ENCODE data around the gene GTF3C2. TPM values are rescaled to one million over a fixed set of nuclear protein-coding genes. Genes with fewer than 3 reads are reported as not detected.

The GTF3C2 gene
- total and polyA plus RNA-seq, 9 of the 15 experiments (the other 6 are each of a cell fraction or from before 2014, with no cell fraction given), result 35.5 to 96.8 (median 53.0) TPM

DNA sequence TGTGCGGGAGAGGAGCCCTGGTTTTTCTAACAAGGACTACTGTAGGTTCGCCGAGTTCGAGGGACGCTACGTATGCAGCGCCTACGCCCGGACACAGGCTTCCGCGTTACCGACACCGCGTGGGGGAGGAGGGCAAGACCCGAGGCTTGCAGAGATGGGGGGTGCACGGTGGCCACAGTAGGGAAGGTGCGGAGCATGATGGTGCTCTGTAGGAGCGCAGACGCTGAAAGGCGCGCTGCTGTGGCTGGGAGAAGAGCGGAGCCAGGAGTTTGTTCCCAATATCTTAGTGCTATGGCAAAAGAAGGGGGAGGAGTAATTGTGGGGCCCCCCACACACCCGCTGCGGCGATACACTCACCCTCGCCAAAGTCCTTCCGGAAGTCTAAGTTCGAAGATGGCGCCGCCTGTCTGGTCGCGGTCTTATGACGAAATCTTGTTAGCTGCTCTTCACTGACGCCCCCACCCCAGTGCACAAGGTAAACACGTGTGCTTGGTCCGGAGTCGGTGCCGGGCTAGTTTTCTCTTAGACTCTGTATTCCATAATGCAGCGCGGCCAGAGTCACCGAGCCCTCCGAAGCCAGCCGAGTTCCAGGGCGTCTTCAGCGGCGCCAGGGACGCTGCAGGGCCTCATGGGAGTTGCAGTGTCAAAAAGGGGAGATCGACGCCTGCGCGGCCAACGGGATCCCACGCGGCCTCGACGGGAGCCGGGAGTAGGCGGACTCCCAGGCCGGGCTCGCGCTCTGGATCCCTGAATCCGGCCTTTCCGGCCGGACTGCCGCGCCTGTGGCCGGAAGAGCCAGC, at the start of gene GTF3C2 (continued):
- TF ChIP-seq, protein P1, sequence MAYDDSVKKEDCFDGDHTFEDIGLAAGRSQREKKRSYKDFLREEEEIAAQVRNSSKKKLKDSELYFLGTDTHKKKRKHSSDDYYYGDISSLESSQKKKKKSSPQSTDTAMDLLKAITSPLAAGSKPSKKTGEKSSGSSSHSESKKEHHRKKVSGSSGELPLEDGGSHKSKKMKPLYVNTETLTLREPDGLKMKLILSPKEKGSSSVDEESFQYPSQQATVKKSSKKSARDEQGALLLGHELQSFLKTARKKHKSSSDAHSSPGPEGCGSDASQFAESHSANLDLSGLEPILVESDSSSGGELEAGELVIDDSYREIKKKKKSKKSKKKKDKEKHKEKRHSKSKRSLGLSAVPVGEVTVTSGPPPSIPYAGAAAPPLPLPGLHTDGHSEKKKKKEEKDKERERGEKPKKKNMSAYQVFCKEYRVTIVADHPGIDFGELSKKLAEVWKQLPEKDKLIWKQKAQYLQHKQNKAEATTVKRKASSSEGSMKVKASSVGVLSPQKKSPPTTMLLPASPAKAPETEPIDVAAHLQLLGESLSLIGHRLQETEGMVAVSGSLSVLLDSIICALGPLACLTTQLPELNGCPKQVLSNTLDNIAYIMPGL (CRISPR knock-in tag; IDR thresholded peaks at IDR 0.05), result no peak
- TF ChIP-seq ZFP1 (CRISPR knock-in tag; IDR thresholded peaks at IDR 0.05) (no peak), CBX2 (IDR thresholded peaks at IDR 0.05; ENCODE audit: insufficient read depth, low read length, poor library complexity, severe bottlenecking) (no peak), MEF2D (tag; conservative IDR thresholded peaks at IDR 0.05; ENCODE audit: low read depth) (no peak), ARNT (IDR thresholded peaks at IDR 0.05) (peak in 1 of 2 experiments; percentile 53; a peak in 2 of 4 replicates), ZNF354B (CRISPR knock-in tag; IDR thresholded peaks at IDR 0.05) (no peak), ZBED1 (IDR thresholded peaks at IDR 0.05) (0 out of 2 replicates have a peak, but pooled peaks have one; percentile 38), HCFC1 (IDR thresholded peaks at IDR 0.05; ENCODE audit: low read depth, low read length) (peak; percentile 89), NBN (IDR thresholded peaks at IDR 0.05; ENCODE audit: low read depth) (peak; percentile 56), KDM2B (CRISPR knock-in tag; IDR thresholded peaks at IDR 0.05) (no peak), ZNF551 (CRISPR knock-in tag; IDR thresholded peaks at IDR 0.05) (no peak), MIER1 (IDR thresholded peaks at IDR 0.05; ENCODE audit: low read depth) (no peak), ZNF121 (CRISPR knock-in tag; conservative IDR thresholded peaks at IDR 0.05) (no peak), MAZ (CRISPR knock-in tag; conservative IDR thresholded peaks at IDR 0.05 in 1 of 2, IDR thresholded peaks at IDR 0.05 in 1 of 2) (peak; percentile 95 to 99)
- TF ChIP-seq, protein P2, sequence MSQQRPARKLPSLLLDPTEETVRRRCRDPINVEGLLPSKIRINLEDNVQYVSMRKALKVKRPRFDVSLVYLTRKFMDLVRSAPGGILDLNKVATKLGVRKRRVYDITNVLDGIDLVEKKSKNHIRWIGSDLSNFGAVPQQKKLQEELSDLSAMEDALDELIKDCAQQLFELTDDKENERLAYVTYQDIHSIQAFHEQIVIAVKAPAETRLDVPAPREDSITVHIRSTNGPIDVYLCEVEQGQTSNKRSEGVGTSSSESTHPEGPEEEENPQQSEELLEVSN (IDR thresholded peaks at IDR 0.05; ENCODE audit: borderline replicate concordance in 1 of 2, extremely low read depth in 1 of 2, insufficient read depth in 1 of 2, insufficient read length in 1 of 2, low read depth in 1 of 2, low read length in 1 of 2, poor library complexity in 1 of 2, severe bottlenecking in 1 of 2), result peak; percentile 55 to 63
- TF ChIP-seq, protein P3, sequence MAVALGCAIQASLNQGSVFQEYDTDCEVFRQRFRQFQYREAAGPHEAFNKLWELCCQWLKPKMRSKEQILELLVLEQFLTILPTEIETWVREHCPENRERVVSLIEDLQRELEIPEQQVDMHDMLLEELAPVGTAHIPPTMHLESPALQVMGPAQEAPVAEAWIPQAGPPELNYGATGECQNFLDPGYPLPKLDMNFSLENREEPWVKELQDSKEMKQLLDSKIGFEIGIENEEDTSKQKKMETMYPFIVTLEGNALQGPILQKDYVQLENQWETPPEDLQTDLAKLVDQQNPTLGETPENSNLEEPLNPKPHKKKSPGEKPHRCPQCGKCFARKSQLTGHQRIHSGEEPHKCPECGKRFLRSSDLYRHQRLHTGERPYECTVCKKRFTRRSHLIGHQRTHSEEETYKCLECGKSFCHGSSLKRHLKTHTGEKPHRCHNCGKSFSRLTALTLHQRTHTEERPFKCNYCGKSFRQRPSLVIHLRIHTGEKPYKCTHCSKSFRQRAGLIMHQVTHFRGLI (CRISPR knock-in tag; IDR thresholded peaks at IDR 0.05), result no peak
- TF ChIP-seq, protein P4, sequence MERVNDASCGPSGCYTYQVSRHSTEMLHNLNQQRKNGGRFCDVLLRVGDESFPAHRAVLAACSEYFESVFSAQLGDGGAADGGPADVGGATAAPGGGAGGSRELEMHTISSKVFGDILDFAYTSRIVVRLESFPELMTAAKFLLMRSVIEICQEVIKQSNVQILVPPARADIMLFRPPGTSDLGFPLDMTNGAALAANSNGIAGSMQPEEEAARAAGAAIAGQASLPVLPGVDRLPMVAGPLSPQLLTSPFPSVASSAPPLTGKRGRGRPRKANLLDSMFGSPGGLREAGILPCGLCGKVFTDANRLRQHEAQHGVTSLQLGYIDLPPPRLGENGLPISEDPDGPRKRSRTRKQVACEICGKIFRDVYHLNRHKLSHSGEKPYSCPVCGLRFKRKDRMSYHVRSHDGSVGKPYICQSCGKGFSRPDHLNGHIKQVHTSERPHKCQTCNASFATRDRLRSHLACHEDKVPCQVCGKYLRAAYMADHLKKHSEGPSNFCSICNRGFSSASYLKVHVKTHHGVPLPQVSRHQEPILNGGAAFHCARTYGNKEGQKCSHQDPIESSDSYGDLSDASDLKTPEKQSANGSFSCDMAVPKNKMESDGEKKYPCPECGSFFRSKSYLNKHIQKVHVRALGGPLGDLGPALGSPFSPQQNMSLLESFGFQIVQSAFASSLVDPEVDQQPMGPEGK (CRISPR knock-in tag; IDR thresholded peaks at IDR 0.05; ENCODE audit: borderline replicate concordance), result no peak
- TF ChIP-seq, protein P5, sequence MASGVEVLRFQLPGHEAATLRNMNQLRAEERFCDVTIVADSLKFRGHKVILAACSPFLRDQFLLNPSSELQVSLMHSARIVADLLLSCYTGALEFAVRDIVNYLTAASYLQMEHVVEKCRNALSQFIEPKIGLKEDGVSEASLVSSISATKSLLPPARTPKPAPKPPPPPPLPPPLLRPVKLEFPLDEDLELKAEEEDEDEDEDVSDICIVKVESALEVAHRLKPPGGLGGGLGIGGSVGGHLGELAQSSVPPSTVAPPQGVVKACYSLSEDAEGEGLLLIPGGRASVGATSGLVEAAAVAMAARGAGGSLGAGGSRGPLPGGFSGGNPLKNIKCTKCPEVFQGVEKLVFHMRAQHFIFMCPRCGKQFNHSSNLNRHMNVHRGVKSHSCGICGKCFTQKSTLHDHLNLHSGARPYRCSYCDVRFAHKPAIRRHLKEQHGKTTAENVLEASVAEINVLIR (CRISPR knock-in tag; IDR thresholded peaks at IDR 0.05), result peak; percentile 96
